ENCODE data around the gene TCF12. TPM values are rescaled to one million over a fixed set of nuclear protein-coding genes. Genes with fewer than 3 reads are reported as not detected.

Gene TCF12
- polyA plus RNA-seq, 3 donors, result 15.8 to 52.5 (median 27.6) TPM

DNA sequence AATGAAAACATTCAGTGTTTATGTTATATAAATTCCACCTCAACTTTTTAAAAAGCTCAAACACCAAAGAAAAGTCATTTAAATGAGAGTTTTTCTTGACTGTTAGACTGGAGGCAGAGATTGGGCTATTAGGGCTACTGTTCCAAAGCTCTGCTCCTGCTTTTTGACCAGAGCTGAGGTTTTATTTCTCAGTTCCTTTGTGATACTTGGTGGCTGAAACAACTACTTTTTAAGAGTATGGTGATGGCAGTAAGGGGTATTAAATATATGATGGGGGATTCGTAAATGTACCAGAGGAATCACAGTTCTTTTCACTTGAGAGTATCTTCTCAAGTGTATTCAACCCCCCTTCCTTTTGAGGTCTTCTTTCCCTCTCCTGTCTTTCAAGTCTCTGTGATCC lies 271.8 kb downstream of the TCF12 start:
- no peaks in the 10 kb centered on the region for H3K79me2 ChIP-seq (ENCODE audit: insufficient read depth, low read length)
- Mint-ChIP-seq H3K4me3 (no peak overlapping the region), H3K4me1 (no peaks in the 10 kb centered on the region), H3K9me3 (peaks cover 2 to 9% (median 7%) of the 10 kb centered on the region in 7 donors), H3K27ac (no peak overlapping the region), H3K27me3 (ENCODE audit: low read depth in 3 of 3) (peaks cover 0 to 1% (median 0%) of the 10 kb centered on the region in 3 donors), H3K36me3 (peaks cover 40 to 44% of the 10 kb centered on the region in 2 donors)
- H3K9ac ChIP-seq (ENCODE audit: insufficient read depth, low read length, poor library complexity, severe bottlenecking), result no peak overlapping the region
- DNase-seq, result no peak
- H3K36me3 ChIP-seq (replicated peaks in 1 of 2; ENCODE audit: control insufficient read depth in 1 of 2, insufficient read depth in 2 of 2, low read length in 2 of 2), result peaks cover 19 to 48% of the 10 kb centered on the region in 2 donors
- TF ChIP-seq, protein P1, sequence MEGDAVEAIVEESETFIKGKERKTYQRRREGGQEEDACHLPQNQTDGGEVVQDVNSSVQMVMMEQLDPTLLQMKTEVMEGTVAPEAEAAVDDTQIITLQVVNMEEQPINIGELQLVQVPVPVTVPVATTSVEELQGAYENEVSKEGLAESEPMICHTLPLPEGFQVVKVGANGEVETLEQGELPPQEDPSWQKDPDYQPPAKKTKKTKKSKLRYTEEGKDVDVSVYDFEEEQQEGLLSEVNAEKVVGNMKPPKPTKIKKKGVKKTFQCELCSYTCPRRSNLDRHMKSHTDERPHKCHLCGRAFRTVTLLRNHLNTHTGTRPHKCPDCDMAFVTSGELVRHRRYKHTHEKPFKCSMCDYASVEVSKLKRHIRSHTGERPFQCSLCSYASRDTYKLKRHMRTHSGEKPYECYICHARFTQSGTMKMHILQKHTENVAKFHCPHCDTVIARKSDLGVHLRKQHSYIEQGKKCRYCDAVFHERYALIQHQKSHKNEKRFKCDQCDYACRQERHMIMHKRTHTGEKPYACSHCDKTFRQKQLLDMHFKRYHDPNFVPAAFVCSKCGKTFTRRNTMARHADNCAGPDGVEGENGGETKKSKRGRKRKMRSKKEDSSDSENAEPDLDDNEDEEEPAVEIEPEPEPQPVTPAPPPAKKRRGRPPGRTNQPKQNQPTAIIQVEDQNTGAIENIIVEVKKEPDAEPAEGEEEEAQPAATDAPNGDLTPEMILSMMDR (IDR thresholded peaks at IDR 0.05), result no peak
- no peak overlapping the region for H3K4me2 ChIP-seq (replicated peaks; ENCODE audit: extremely low read depth, low read length, poor library complexity, severe bottlenecking)
- H4K20me1 ChIP-seq (ENCODE audit: insufficient read depth, low read length), result no peaks in the 10 kb centered on the region
- H3K27ac ChIP-seq (ENCODE audit: low read depth in 1 of 2, low read length in 2 of 2), result no peak overlapping the region
- WGBS (ENCODE audit: insufficient coverage), result no CpG with 5 or more reads among the region's 1 CpG
- H3K4me3 ChIP-seq (replicated peaks in 1 of 3; ENCODE audit: low read depth in 2 of 3, low read length in 3 of 3), result no peak overlapping the region
- no peak overlapping the region for H2AFZ ChIP-seq (ENCODE audit: insufficient read depth, low read depth, low read length, poor library complexity, severe bottlenecking)
- no peaks in the 10 kb centered on the region for H3K27me3 ChIP-seq (ENCODE audit: control insufficient read depth in 2 of 2, insufficient read depth in 2 of 2, low read length in 2 of 2)
- H3K9me3 ChIP-seq (replicated peaks in 1 of 2; ENCODE audit: control insufficient read depth in 1 of 2, insufficient read depth in 1 of 2, low read length in 2 of 2), result peaks cover 0 to 5% of the 10 kb centered on the region in 2 donors
- intact Hi-C loops (cut with micrococcal nuclease), result no loop called here
- no peaks in the 10 kb centered on the region for H3K4me1 ChIP-seq (ENCODE audit: control insufficient read depth in 1 of 2, insufficient read depth in 2 of 2, low read length in 2 of 2)

DNA sequence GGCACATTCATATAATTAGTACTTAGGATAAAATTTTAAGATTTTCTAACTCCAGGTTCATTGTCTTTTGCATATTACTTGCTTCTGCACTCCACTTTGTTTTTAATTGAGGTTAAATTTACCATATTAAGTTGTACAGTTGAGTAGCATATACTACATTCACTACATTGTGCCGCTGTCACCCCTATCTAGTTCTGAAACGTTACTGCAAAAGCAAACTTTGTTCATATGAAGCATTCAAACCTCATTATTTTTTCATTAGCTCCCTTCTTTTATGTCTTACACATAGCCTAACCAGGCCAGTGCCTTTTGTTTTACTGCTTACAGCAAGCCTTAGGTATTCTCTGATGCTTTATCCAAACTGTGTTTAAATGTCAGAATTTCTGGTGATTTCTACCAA lies 274.7 kb downstream of the TCF12 start:
- WGBS (ENCODE audit: insufficient coverage), result 86% methylated on average over 1 of the region's 2 CpGs
- no peaks in the 10 kb centered on the region for H3K9me3 ChIP-seq (replicated peaks in 1 of 2; ENCODE audit: control insufficient read depth in 1 of 2, insufficient read depth in 1 of 2, low read length in 2 of 2)
- H3K4me3 ChIP-seq (replicated peaks in 1 of 3; ENCODE audit: low read depth in 2 of 3, low read length in 3 of 3), result no peak overlapping the region
- no peaks in the 10 kb centered on the region for H3K27me3 ChIP-seq (ENCODE audit: control insufficient read depth in 2 of 2, insufficient read depth in 2 of 2, low read length in 2 of 2)
- H3K4me1 Mint-ChIP-seq, result no peaks in the 10 kb centered on the region
- H3K36me3 Mint-ChIP-seq, result peaks cover 26 to 31% of the 10 kb centered on the region in 2 donors
- TF ChIP-seq, protein P1 (IDR thresholded peaks at IDR 0.05), result no peak
- peaks cover 22 to 44% of the 10 kb centered on the region in 2 donors for H3K36me3 ChIP-seq (replicated peaks in 1 of 2; ENCODE audit: control insufficient read depth in 1 of 2, insufficient read depth in 2 of 2, low read length in 2 of 2)
- DNase-seq, result no peak
- no peak overlapping the region for H3K4me2 ChIP-seq (replicated peaks; ENCODE audit: extremely low read depth, low read length, poor library complexity, severe bottlenecking)
- intact Hi-C loops (cut with micrococcal nuclease), result no loop called here
- H3K27ac Mint-ChIP-seq, result no peak overlapping the region
- no peak overlapping the region for H3K27ac ChIP-seq (ENCODE audit: low read depth in 1 of 2, low read length in 2 of 2)
- H3K4me3 Mint-ChIP-seq, result no peak overlapping the region
- no peak overlapping the region for H3K9ac ChIP-seq (ENCODE audit: insufficient read depth, low read length, poor library complexity, severe bottlenecking)
- no peaks in the 10 kb centered on the region for H3K4me1 ChIP-seq (ENCODE audit: control insufficient read depth in 1 of 2, insufficient read depth in 2 of 2, low read length in 2 of 2)
- H3K9me3 Mint-ChIP-seq, result no peaks in the 10 kb centered on the region
- no peak overlapping the region for H2AFZ ChIP-seq (ENCODE audit: insufficient read depth, low read depth, low read length, poor library complexity, severe bottlenecking)
- H4K20me1 ChIP-seq (ENCODE audit: insufficient read depth, low read length), result no peaks in the 10 kb centered on the region
- peaks cover 0 to 1% (median 0%) of the 10 kb centered on the region in 3 donors for H3K27me3 Mint-ChIP-seq (ENCODE audit: low read depth in 3 of 3)
- no peaks in the 10 kb centered on the region for H3K79me2 ChIP-seq (ENCODE audit: insufficient read depth, low read length)

Data from CD14-positive monocyte (primary cell).